ENCODE measurements around the gene TSR1.

TSR1 gene

GRCh38 chr17:2336215-2336851 is at the start of gene TSR1:
TSS of gene TSR1 (minus strand) at chr17:2336457. CDS start at chr17:2336427, 30 bp downstream.
- DNase-seq (ENCODE audit: low read depth in 2 of 2): peak; percentile 83 to 87

- no peak for DNase-seq (ENCODE audit: low read depth in 2 of 2)
Observed at GRCh38 chr17:2385240-2386210, 49.3 kb upstream of the TSR1 start.

GRCh38 chr17:2384439-2385127 is 48.3 kb upstream of the TSR1 start:
- no peak for DNase-seq (ENCODE audit: low read depth in 2 of 2)

- DNase-seq (ENCODE audit: low read depth in 2 of 2): no peak
Observed at GRCh38 chr17:2383628-2384167, 47.4 kb upstream of the TSR1 start.

GRCh38 chr17:2380950-2381649 is 44.8 kb upstream of the TSR1 start:
- DNase-seq (ENCODE audit: low read depth in 2 of 2): no peak

GRCh38 chr17:2380226-2380922 is 44.1 kb upstream of the TSR1 start:
- no peak for DNase-seq (ENCODE audit: low read depth in 2 of 2)

- no peak for DNase-seq (ENCODE audit: low read depth in 2 of 2)
Observed at GRCh38 chr17:2379489-2380225, 43.4 kb upstream of the TSR1 start.

GRCh38 chr17:2378905-2379304 is 42.6 kb upstream of the TSR1 start:
- DNase-seq (ENCODE audit: low read depth in 2 of 2): no peak

- DNase-seq (ENCODE audit: low read depth in 2 of 2): no peak
Observed at GRCh38 chr17:2377659-2378058, 41.4 kb upstream of the TSR1 start.

- no peak for DNase-seq (ENCODE audit: low read depth in 2 of 2)
Observed at GRCh38 chr17:2376107-2376506, 39.9 kb upstream of the TSR1 start.

- no peak for DNase-seq (ENCODE audit: low read depth in 2 of 2)
Observed at GRCh38 chr17:2375406-2375805, 39.1 kb upstream of the TSR1 start.

GRCh38 chr17:2374549-2375285 is 38.5 kb upstream of the TSR1 start:
- no peak for DNase-seq (ENCODE audit: low read depth in 2 of 2)

- DNase-seq (ENCODE audit: low read depth in 2 of 2): no peak
Observed at GRCh38 chr17:2373179-2373578, 36.9 kb upstream of the TSR1 start.

- no peak for DNase-seq (ENCODE audit: low read depth in 2 of 2)
Observed at GRCh38 chr17:2372681-2373080, 36.4 kb upstream of the TSR1 start.

GRCh38 chr17:2372180-2372579 is 35.9 kb upstream of the TSR1 start:
- no peak for DNase-seq (ENCODE audit: low read depth in 2 of 2)

- DNase-seq (ENCODE audit: low read depth in 2 of 2): no peak
Observed at GRCh38 chr17:2371183-2372130, 35.2 kb upstream of the TSR1 start.

GRCh38 chr17:2370211-2370589 is 33.9 kb upstream of the TSR1 start:
- no peak for DNase-seq (ENCODE audit: low read depth in 2 of 2)

- no peak for DNase-seq (ENCODE audit: low read depth in 2 of 2)
Observed at GRCh38 chr17:2369551-2370210, 33.4 kb upstream of the TSR1 start.

Measured in stimulated activated CD8-positive, alpha-beta memory T cell treated with anti-CD3 and anti-CD28 coated beads, Interleukin-7, amount 100 ng/mL, for 4 hours (primary cell).